Measurements from ENCODE around the gene ARHGEF28.

DNA sequence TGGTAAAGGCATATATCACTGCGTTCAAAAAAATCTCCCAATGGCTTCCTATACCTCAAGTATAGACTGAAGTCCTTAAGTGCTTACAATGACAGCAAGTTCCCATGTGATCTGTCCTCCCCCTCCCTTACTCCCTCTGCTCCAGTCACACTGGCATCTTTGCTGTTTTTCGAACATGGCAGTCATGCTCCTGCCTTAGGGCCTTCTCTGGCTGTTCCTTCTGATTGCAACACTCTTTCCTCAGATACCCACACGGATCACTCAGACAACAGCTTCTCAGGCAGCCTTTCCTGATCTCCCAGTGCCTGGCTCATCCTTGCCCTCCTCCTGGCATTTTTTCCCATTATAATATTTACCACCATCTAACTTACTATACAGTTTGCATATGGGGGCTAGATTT is 232.8 kb downstream of the ARHGEF28 start:
- no peak for TF ChIP-seq POLR2A (IDR thresholded peaks at IDR 0.05)
- TF ChIP-seq, protein P1, sequence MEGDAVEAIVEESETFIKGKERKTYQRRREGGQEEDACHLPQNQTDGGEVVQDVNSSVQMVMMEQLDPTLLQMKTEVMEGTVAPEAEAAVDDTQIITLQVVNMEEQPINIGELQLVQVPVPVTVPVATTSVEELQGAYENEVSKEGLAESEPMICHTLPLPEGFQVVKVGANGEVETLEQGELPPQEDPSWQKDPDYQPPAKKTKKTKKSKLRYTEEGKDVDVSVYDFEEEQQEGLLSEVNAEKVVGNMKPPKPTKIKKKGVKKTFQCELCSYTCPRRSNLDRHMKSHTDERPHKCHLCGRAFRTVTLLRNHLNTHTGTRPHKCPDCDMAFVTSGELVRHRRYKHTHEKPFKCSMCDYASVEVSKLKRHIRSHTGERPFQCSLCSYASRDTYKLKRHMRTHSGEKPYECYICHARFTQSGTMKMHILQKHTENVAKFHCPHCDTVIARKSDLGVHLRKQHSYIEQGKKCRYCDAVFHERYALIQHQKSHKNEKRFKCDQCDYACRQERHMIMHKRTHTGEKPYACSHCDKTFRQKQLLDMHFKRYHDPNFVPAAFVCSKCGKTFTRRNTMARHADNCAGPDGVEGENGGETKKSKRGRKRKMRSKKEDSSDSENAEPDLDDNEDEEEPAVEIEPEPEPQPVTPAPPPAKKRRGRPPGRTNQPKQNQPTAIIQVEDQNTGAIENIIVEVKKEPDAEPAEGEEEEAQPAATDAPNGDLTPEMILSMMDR (IDR thresholded peaks at IDR 0.05) = no peak

All from right lobe of liver (tissue), 4 donors.